Measurements from ENCODE around the gene UGT2A3. TPM values are rescaled to one million over a fixed set of nuclear protein-coding genes. Genes with fewer than 3 reads are reported as not detected.

UGT2A3 gene
- total RNA-seq, 1 donor from 2014 or later: not detected

GRCh38 chr4:68917016-68917415 lies 34.6 kb downstream of the UGT2A3 start:
- no peak for DNase-seq (ENCODE audit: low spot score)
- Mint-ChIP-seq H3K36me3 (ENCODE audit: low read depth, unreplicated experiment) (no peaks in the 10 kb centered on the region), H3K4me3 (ENCODE audit: unreplicated experiment) (no peak overlapping the region), H3K27me3 (ENCODE audit: unreplicated experiment) (no peaks in the 10 kb centered on the region), H3K4me1 (ENCODE audit: unreplicated experiment) (no peaks in the 10 kb centered on the region), H3K9me3 (ENCODE audit: unreplicated experiment) (no peaks in the 10 kb centered on the region), H3K27ac (ENCODE audit: unreplicated experiment) (no peak overlapping the region)
- TF ChIP-seq CTCF (IDR thresholded peaks at IDR 0.05; ENCODE audit: unreplicated experiment): no peak

GRCh38 chr4:68912807-68913206 lies 38.8 kb downstream of the UGT2A3 start:
- no peak overlapping the region for H3K27ac Mint-ChIP-seq (ENCODE audit: unreplicated experiment)
- DNase-seq (ENCODE audit: low spot score): no peak
- no peaks in the 10 kb centered on the region for H3K36me3 Mint-ChIP-seq (ENCODE audit: low read depth, unreplicated experiment)
- no peak overlapping the region for H3K4me3 Mint-ChIP-seq (ENCODE audit: unreplicated experiment)
- no peaks in the 10 kb centered on the region for H3K4me1 Mint-ChIP-seq (ENCODE audit: unreplicated experiment)
- H3K9me3 Mint-ChIP-seq (ENCODE audit: unreplicated experiment): no peaks in the 10 kb centered on the region
- TF ChIP-seq CTCF (IDR thresholded peaks at IDR 0.05; ENCODE audit: unreplicated experiment): no peak
- no peaks in the 10 kb centered on the region for H3K27me3 Mint-ChIP-seq (ENCODE audit: unreplicated experiment)

GRCh38 chr4:68909385-68909784 lies 42.2 kb downstream of the UGT2A3 start:
- Mint-ChIP-seq H3K36me3 (ENCODE audit: low read depth, unreplicated experiment) (no peaks in the 10 kb centered on the region), H3K9me3 (ENCODE audit: unreplicated experiment) (no peaks in the 10 kb centered on the region), H3K27me3 (ENCODE audit: unreplicated experiment) (peaks cover 6% of the 10 kb centered on the region), H3K4me1 (ENCODE audit: unreplicated experiment) (peaks cover 20% of the 10 kb centered on the region), H3K4me3 (ENCODE audit: unreplicated experiment) (no peak overlapping the region), H3K27ac (ENCODE audit: unreplicated experiment) (no peak overlapping the region)
- TF ChIP-seq CTCF (IDR thresholded peaks at IDR 0.05; ENCODE audit: unreplicated experiment): no peak
- no peak for DNase-seq (ENCODE audit: low spot score)

GRCh38 chr4:68907788-68908700 lies 43.6 kb downstream of the UGT2A3 start:
- H3K9me3 Mint-ChIP-seq (ENCODE audit: unreplicated experiment): no peaks in the 10 kb centered on the region
- no peak for TF ChIP-seq CTCF (IDR thresholded peaks at IDR 0.05; ENCODE audit: unreplicated experiment)
- no peak overlapping the region for H3K4me3 Mint-ChIP-seq (ENCODE audit: unreplicated experiment)
- H3K27me3 Mint-ChIP-seq (ENCODE audit: unreplicated experiment): peaks cover 6% of the 10 kb centered on the region
- no peaks in the 10 kb centered on the region for H3K36me3 Mint-ChIP-seq (ENCODE audit: low read depth, unreplicated experiment)
- H3K27ac Mint-ChIP-seq (ENCODE audit: unreplicated experiment): no peak overlapping the region
- H3K4me1 Mint-ChIP-seq (ENCODE audit: unreplicated experiment): peaks cover 20% of the 10 kb centered on the region
- DNase-seq (ENCODE audit: low spot score): no peak

DNA sequence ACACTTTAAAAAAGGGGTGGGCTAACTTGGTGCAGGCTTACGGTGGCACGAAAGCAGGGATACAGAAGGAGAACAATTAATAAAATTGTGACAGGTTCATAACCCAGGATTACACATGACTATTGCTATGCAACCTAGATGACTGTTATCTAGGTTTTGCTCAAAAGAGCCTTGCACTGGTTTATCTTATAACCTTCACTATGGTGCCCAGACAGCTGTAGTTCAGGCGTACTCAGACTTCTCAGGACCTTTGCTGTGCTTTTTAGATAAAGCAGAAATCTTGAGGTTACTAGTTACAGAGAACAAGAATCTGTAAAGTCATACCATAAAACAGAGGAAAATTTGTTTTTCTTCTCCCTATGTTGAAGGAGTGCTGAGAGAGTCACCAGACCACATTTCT lies 44.4 kb downstream of the UGT2A3 start:
- no peak for DNase-seq (ENCODE audit: low spot score)
- H3K27me3 Mint-ChIP-seq (ENCODE audit: unreplicated experiment): peaks cover 6% of the 10 kb centered on the region
- no peaks in the 10 kb centered on the region for H3K36me3 Mint-ChIP-seq (ENCODE audit: low read depth, unreplicated experiment)
- H3K4me3 Mint-ChIP-seq (ENCODE audit: unreplicated experiment): no peak overlapping the region
- H3K9me3 Mint-ChIP-seq (ENCODE audit: unreplicated experiment): no peaks in the 10 kb centered on the region
- no peak overlapping the region for H3K27ac Mint-ChIP-seq (ENCODE audit: unreplicated experiment)
- TF ChIP-seq CTCF (IDR thresholded peaks at IDR 0.05; ENCODE audit: unreplicated experiment): no peak
- H3K4me1 Mint-ChIP-seq (ENCODE audit: unreplicated experiment): peaks cover 20% of the 10 kb centered on the region

All from endothelial cell (in vitro differentiated cells).